CD4-positive, alpha-beta T cell treated with Interleukin-10 for 1 hour (primary cell): ENCODE data around the gene MRFAP1L1.
A peak's percentile ranks its signal among the peaks of the same experiment; 100 is the strongest.
"Not testable (repeated sequence)": the region's sequence is repeated elsewhere in the genome, so short reads cannot be mapped to it uniquely, and the experiment has no call there.

ENCODE experiments used
- DNase-seq: peaks from one replicate; pipeline ENCODE4 v3.0.0-alpha.2; 2020

Gene MRFAP1L1

GRCh38 chr4:6733358-6734164 is 23.9 kb upstream of the MRFAP1L1 start:
- DNase-seq: no peak

DNA sequence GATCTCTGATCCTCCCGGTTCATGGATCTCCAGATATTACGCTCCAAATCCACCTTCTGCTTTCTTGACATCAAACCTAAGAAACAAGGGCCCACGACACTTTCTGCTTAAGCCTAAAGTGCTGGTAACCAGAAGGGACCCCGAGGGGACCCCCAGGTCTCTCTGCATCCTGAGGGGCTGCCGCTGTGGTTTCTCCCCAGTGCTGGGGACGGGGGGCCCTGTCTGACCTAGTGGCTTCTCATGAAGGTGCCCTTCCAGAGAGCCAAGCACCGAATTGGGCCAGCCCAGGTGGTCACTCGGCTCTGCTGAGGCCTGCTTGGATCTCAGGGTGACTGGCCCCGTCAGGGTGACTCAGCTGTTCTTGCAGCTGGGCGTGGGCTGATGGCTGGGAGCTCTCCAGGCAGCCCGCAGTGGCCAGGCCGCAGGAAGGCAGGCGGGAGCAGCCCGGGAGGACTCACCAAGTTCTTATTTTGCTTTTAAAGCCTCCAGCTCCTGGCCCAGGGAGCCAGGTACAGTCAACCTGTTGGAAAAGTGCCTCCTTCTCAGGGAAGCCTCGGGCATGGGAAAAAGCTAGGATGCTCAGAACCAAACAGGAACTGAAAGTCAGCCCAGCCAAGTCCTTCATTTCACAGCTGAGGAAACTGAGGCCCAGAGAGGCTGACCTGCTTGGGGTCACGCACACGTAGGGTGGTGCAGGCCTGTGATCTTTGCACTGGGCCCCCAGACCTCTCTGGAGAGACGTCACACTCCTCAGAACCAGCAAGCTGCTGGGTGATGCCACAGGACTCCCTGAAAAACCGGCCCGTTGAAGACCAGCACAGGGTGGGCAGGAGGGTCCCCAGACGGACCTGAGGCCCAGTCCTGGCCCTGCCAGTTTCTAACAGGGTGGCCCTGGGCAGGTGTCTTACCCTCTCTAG is 23.0 kb upstream of the MRFAP1L1 start:
- no peak for DNase-seq

DNA sequence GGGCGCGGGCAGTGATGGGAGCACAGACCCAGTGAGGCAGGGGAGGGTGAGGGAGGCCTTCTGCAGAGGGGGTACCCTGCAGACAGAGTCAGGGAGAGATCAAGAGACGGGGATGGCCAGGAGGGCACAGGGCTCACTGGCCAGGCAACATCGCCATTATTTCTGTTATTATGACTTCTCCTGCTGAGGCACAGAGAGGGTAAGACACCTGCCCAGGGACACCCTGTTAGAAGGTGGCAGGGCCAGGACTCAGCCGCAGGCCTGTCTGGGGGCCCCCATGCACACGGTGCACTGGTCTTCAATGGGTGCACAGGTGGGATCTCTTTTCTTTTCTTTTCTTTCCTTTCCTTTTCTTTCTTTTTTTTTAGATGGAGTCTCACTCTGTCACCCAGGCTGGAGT is 22.1 kb upstream of the MRFAP1L1 start:
- DNase-seq: no peak

GRCh38 chr4:6731318-6731675 is 21.6 kb upstream of the MRFAP1L1 start:
- DNase-seq: no peak

DNA sequence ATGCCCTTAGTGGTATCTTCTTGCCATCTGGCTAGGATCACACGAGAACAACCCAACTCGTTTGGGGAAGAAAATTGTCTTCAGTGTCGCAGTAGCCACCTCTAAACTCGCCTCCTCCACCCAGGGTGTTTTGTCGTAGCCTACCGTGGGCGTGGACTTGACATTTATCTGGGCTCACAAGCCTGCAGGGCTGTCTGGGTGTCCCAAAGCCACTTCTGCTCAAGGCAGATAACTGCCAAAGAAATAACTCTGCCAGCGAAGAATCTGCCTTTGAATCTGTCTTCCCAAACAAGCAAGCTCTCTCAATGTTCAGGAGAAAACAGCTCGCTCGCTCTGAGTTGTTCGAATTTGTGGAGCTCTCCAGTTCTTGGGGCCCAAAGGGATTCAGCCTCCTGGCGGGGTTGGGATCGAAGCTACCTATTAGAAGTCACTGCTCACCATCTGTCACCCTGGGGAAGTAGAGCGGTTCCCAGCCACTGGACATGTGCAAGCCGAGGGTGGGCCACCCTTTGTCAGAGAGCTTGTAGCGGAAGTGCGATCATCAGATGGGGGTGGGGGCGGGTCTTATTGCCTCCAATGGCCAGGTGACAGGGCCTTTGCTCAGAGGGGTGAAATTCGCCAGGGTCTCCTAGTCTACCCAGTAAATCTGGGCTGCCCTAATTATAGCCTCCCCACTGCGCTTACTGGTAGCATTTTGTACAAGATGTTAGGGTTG is 21.1 kb upstream of the MRFAP1L1 start:
- no peak for DNase-seq

GRCh38 chr4:6728320-6729029 is 18.8 kb upstream of the MRFAP1L1 start:
- DNase-seq: no peak

DNA sequence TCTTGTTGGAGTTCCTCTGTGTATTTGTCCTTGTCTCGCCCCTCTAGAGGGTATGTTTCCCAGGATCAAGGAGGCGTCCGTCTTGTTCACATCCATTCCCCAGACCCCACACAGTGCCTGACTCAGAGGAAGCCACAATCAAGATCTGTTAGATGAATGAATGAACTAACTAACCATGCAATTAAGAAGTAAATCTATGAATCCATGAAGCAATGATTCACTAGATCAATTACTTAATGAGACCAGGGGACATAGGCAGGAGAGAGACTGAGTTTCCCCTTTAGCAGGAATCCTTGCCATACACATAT is 18.2 kb upstream of the MRFAP1L1 start:
- no peak for DNase-seq

- DNase-seq: no peak
These were observed 17.6 kb upstream of the MRFAP1L1 start for GRCh38 chr4:6727081-6727942.

DNA sequence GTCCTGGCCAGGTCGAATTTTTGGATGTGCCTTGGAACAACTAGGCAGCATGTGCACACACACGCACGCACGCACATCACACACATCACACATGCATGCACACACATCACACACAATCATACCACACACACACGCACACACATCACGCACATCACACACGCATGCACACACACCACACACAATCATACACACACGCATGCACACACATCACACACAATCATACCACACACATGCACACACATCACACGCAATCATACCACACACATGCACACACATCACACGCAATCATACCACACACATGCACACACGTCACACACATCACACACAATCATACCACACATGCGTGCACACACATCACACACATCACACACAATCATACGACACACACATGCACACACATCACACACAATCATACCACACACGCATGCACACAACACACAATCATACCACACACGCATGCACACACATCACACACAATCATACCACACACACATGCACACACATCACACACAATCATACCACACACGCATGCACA is 15.8 kb upstream of the MRFAP1L1 start:
- DNase-seq: not testable (repeated sequence)

DNA sequence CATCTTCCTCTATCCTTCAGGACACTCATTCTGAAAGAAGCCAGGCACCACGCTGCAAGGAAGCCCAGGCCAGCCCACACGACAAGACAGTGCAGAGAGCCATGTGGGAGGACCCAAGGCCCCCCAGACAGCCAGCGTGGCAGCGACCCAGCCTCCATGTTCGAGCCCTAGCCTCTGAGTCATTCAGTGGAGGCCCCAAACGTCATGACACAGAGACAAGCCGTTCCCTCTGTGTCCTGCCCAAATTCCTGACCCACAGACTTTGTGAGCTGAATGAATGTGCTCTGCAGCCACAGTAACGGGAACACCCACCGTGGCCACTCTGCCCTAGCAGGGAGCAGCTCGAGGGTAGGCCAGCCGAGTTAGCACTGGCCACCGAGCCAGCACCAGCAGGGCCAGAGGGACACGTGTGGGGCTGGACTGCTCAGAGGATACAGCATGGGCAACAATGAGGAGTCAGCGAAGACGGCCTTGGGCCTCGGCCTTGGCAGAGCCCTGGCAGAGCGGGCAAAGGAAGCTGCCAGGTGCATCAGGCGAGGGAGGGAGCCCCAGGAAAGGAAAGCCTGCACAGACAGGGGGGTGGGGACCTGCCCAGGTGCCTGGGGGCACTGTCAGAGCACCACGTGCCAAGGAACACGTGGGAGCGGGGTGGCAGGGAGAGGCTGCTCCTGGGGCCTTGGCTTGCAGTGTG is 14.9 kb upstream of the MRFAP1L1 start:
- DNase-seq: no peak

- DNase-seq: no peak
These were observed 14.2 kb upstream of the MRFAP1L1 start for GRCh38 chr4:6723851-6724250.

GRCh38 chr4:6722891-6723290 is 13.2 kb upstream of the MRFAP1L1 start:
- DNase-seq: no peak

DNA sequence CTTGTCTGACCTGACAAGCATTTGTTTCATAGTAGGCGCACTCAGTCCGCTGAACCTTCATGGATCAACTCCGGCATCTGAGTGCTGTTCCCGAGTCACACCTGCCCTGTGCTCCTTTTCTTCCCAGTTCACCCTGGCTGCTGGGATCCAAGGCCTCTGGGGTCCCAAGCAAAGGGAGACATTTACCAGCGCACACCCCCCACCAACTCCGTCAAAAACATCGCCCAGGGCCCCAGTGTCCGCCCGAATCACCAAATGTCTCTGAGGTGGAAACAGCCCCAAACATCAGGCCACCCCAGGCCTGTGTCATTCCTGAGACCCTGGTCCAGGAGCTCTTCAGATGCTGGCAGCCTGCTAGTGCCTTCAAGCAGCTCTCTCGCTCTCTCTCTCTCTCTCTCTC is 11.5 kb upstream of the MRFAP1L1 start:
- no peak for DNase-seq

GRCh38 chr4:6720202-6720699 is 10.6 kb upstream of the MRFAP1L1 start:
- DNase-seq: peak; percentile 80

DNA sequence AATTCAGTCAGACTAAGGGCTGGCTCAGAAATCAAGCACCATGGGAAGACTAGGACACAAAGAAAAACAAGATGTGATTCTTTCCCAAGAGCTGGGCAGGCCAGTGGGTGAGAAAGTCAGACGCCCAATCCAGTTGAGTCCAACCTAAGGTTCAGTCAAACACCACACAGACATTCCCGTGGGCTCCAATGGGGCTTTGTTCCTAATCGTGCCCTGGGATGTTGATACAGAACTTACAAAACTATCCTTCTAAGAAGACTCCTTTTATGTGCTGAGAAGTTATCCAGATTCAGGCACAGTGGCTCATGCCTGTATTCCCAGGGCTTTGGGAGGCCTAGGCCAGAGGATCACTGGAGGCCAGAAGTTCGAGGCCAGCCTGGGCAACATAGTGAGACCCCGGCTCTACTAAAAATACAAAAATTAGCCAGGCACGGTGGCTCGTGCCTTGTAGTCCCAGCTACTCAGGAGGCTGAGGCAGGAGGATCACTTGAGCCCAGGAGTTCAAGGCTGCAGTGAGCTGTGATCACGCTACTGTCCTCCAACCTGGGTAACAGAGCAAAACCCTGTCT is 10.0 kb upstream of the MRFAP1L1 start:
- no peak for DNase-seq

DNA sequence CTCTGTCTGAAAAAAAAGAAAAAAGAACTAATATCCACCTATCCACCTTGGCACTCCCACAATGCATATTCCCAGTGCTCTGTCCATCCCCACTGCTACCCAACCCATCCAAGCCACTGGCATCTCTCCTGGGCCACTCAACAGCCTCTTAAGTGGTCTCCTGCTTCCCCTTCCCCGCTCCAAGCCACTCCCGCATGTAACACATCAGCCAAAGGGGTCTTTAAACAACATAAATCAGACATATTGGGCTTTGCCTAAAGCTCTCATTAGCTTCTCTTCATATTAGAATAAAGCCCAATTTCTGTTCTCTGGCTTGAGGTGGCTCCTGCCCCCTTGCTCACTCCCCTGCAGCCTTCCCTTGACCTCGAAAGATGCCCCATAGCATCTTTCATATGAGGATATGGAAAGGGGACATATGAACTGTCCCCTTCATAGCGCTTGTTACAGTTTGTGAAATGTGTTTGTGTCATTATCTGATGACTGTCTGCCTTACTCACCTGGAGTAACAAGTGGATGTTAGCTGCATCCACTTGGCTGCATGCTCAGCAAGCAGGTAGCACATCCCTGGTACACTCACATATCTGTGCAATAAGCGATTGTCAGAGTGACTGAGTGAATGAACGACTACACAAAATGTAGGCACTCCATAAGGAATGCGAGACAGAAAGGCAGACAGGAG is 9.4 kb upstream of the MRFAP1L1 start:
- DNase-seq: no peak

GRCh38 chr4:6716958-6717655 is 7.4 kb upstream of the MRFAP1L1 start:
- no peak for DNase-seq

DNA sequence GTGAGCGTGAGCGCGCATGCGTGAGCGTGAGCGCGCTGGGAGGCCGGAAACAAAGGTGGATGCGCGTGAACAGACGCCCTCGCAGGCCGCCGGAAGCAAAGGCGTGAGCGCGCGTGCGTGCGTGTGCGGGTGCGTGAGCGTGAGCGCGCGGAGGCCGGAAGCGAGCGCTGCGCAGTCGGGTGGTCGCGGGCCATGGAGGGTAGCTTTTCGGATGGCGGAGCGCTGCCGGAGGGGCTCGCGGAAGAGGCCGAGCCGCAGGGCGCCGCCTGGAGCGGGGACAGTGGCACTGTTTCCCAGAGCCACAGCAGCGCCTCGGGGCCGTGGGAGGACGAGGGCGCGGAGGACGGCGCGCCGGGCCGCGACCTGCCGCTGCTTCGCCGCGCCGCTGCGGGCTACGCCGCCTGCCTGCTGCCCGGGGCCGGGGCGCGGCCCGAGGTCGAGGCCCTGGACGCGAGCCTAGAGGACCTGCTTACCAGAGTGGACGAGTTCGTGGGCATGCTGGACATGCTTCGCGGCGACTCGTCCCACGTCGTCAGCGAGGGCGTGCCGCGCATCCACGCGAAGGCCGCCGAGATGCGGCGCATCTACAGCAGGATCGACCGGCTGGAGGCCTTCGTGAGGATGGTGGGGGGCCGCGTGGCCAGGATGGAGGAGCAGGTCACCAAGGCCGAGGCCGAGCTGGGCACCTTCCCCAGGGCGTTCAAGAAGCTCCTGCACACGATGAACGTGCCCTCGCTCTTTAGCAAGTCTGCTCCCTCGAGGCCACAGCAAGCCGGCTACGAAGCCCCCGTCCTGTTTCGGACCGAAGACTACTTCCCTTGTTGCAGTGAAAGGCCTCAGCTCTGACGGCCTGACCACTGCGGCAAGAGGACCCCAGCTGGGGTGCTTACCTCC is 6.6 kb upstream of the MRFAP1L1 start, which contains the start of gene BLOC1S4:
Gene BLOC1S4 (plus strand): TSS at position 157 of the 894 bp plus-strand sequence. CDS start 36 bp downstream, at position 193.
- DNase-seq: peak; percentile 93
